Measurements from ENCODE around the gene RTF2.

The RTF2 gene

DNA sequence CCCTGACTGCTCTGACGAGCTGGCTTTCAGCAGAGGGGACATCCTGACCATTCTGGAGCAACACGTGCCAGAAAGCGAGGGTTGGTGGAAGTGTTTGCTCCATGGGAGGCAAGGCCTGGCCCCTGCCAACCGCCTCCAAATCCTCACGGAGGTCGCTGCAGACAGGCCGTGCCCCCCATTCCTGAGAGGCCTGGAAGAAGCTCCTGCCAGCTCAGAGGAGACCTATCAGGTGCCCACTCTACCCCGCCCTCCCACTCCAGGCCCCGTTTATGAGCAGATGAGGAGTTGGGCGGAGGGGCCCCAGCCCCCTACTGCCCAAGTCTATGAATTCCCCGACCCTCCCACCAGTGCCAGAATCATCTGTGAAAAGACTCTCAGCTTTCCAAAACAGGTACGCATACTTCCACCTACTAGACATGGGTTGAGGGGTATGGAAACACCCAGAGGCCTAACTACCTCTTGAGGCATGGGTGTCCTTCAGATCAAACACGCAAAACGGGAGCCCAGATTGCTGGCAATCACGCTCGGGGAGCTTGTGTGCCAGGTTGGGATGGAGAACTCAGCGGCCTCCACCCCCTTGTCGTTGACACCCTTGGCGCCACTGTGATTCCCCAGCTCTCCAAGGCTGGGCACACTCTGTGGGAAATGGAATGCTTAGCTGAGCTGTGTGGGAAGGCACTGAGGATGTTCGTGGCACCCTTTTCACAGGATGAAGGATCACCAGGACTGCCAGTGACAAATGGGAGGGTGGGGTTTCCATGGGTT lies 31.0 kb upstream of the RTF2 start:
- DNase-seq (ENCODE audit: low read depth in 2 of 3, low spot score in 1 of 3), result no peak

DNA sequence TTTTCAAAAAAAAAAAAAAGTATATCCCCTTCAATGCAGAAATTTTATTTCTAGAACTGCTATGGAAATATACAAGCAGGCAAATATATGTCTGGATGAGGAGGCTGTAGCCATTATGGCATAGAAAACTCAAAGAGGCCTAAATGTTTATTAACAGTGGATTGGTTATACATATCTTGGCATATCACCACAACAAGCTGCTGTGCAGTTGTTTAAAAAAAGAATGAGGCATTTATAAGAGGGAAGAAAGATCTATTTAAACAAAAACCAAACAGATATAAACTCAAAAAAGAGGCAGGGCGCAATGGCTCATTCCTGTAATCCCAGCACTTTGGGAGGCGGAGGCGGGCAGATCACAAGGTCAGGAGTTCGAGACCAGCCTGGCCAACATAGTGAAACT lies 30.1 kb upstream of the RTF2 start:
- no peak for DNase-seq (ENCODE audit: low read depth in 2 of 3, low spot score in 1 of 3)

- DNase-seq (ENCODE audit: low read depth in 2 of 3, low spot score in 1 of 3), result no peak
Measured at GRCh38 chr20:56439771-56440291, 28.6 kb upstream of the RTF2 start.

DNA sequence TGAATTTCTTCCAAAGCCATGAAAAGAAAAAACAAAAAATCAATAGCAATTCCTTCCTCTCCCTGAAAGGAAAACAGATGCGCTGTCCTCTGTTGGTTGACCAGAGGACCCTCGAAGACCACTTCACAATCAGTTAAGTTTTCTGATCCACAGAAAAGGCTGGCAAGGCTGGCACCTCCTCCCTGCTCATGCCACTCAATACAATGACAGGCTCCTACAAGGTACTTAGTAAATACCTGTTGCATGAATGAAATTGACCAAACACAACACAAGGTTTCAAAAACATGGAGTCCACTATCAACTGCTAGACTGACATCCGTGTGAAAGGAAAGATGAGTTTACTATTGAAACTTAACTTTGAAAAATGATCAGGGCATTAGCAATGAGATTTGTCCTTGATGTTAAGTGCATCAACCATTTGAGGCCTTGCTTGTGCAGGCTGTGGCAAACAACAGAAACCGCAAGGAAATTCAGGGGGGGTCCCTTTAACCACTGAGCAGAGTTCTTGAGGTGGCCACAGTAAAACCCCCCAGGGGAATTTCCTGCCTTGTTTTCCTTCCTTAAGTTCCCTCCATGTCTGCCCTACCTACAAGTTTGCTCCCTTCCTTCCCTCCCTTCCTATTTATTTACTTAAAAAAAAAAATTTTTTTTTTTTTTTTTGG lies 27.9 kb upstream of the RTF2 start:
- peak; percentile 39 to 45 (median 41) for DNase-seq (ENCODE audit: low read depth in 2 of 3, low spot score in 1 of 3)

GRCh38 chr20:56442389-56443365 lies 25.8 kb upstream of the RTF2 start:
- DNase-seq (ENCODE audit: low read depth in 2 of 3, low spot score in 1 of 3), result no peak

DNA sequence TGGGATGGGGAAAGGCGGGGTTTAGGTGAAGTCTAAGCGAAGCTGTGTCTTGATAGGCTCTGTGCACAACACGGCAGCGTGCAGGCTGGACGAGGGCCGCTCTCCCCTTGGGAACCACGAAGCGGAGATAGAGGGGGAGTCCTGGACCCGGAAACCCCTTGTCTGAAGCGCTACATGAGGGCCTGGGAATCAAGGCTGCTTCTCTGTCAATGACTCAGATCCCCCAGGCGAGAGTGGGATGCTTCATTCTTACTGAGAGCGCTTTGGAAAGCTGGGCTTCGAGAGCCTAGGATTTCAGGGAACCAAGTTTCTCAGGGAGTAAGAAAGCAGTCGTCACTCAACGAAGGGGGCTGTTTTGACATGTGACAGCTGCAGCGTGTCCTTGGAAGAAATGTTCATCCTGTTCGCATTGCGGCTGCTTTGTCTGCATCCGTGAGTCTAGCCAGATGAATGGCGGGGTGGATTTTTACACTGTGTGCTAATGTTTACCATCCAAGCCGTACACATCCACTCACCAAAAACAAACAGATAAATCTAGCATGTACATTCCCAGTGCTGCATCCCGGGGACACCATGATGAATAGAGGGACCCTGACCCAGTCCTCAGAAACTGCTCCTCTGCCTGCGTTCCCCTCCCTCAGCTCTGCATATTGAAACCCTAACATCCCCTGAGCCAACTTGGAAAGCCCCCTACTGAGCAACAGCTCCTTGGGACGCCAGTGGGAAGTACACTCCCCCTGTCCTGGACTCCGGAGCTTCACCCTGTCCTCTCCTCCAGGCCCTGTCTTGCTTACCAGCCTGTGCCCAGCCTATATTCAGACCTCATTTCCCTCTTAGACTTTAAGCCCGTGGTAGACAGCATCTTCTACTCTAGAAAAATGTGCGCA lies 24.5 kb upstream of the RTF2 start:
- DNase-seq (ENCODE audit: low read depth in 2 of 3, low spot score in 1 of 3), result no peak

- DNase-seq (ENCODE audit: low read depth in 2 of 3, low spot score in 1 of 3), result no peak
Measured at GRCh38 chr20:56445130-56445529, 23.3 kb upstream of the RTF2 start.

GRCh38 chr20:56445540-56445939 lies 22.9 kb upstream of the RTF2 start:
- no peak for DNase-seq (ENCODE audit: low read depth in 2 of 3, low spot score in 1 of 3)

DNA sequence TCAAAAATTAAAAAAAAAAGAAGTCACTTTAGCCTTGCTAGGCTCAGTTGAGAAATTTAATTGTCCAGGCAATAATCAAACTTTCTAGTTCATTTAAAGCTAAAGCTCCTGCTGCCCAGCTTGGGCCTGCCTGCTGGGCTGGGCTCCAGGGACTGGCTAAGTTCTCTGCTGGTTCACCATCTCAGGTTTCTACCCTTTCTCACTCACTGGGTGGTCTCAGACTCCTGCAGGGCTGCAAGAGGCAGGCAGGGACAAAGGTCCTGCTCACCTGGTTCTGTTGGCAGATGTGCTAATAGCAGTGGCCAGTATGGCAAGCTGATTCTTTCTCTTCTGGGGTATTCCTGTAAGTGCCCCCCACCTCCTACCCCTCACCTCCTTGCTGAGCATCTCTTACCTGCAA lies 21.2 kb upstream of the RTF2 start:
- DNase-seq (ENCODE audit: low read depth in 2 of 3, low spot score in 1 of 3), result no peak

DNA sequence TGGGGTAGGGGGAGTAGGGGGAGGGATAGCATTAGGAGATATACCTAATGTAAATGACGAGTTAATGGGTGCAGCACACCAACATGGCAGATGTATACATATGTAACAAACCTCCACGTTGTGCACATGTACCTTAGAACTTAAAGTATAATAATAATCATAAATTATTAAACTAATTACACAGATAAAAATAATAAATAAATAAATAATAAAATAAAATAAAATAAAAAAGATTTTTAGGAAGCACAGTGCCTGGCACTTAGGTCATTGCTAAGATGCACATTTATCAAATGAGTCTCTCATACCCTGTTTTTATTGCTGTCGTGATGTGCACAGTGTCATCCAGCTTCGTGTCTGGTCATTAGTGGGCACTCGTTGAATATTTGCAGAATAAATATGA lies 19.0 kb upstream of the RTF2 start:
- no peak for DNase-seq (ENCODE audit: low read depth in 2 of 3, low spot score in 1 of 3)

DNA sequence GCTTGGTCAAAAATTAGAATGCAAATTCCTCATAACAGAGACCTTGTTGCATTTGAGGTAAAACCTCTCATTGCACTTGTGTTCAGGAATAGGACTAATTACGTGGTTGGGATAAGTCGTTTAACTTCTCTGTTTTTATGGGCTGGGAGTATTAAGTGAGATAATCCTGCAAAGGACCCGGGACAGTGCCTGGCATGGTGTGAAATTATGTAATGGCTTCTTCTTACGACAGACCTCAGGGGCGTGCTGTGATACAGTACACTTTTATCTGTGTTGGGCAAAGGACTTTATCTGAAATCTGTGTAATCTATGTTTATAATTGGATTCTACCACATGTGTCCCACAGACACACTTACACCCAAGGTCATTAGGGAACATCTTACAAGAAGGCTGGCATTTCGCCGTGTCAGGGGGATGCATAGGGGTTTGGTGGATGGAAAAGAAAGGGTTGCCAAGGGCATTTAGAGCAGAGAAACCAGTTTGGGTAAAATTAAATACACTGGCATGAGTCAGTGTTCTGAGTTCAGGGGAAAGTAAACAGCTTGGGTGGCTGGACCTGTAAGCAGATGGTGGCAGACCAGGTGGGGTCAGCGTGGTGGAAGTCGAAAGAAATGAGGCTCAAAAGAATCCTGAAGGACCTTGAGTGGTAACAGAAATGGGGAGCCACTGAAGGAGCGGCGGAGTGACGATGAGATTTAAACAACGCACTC lies 17.2 kb upstream of the RTF2 start:
- no peak for DNase-seq (ENCODE audit: low read depth in 2 of 3, low spot score in 1 of 3)

GRCh38 chr20:56453352-56453751 lies 15.1 kb upstream of the RTF2 start:
- DNase-seq (ENCODE audit: low read depth in 2 of 3, low spot score in 1 of 3), result no peak

- no peak for DNase-seq (ENCODE audit: low read depth in 2 of 3, low spot score in 1 of 3)
Measured at GRCh38 chr20:56454754-56455153, 13.7 kb upstream of the RTF2 start.

DNA sequence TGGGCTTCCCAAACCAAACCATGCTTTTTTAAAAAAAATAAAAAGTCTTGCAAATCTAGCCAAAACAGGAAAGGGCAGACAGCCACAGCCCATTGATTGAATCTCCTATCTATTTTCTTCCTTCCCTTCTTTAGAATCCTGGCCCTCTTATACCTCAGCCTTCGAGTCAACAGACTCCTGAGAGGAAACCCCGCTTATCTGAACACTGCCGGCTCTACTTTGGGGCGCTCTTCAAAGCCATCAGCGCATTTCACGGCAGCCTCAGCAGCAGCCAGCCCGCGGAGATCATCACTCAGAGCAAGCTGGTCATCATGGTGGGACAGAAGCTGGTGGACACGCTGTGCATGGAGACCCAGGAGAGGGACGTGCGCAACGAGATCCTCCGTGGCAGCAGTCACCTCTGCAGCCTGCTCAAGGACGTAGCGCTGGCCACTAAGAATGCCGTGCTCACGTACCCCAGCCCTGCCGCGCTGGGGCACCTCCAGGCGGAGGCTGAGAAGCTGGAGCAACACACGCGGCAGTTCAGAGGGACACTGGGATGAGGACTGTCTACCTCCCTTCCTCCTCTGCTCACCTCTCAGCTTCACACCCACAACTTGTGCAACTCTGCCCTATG lies 10.1 kb upstream of the RTF2 start:
- no peak for DNase-seq (ENCODE audit: low read depth in 2 of 3, low spot score in 1 of 3)

DNA sequence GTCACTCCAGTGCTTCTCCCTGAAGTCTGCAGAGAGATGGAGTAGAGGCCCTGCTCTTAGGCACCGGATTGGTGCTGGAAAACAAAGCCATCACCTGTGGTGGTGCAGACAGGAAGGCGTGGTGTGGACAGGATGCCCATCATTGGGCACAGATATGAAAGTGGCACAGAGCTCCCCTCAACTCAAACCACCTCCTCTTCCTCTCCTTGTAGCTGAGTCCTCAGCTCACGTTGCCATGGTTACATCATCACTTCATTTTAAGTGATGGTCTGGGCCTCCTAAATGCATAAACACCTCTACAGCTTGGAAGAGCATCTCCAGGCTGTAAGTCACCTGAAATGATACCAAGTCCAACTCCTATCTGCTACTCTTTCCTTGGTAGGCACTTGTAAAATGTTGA lies 8.0 kb upstream of the RTF2 start:
- no peak for DNase-seq (ENCODE audit: low read depth in 2 of 3, low spot score in 1 of 3)

GRCh38 chr20:56461576-56461975 lies 6.9 kb upstream of the RTF2 start:
- no peak for DNase-seq (ENCODE audit: low read depth in 2 of 3, low spot score in 1 of 3)

DNA sequence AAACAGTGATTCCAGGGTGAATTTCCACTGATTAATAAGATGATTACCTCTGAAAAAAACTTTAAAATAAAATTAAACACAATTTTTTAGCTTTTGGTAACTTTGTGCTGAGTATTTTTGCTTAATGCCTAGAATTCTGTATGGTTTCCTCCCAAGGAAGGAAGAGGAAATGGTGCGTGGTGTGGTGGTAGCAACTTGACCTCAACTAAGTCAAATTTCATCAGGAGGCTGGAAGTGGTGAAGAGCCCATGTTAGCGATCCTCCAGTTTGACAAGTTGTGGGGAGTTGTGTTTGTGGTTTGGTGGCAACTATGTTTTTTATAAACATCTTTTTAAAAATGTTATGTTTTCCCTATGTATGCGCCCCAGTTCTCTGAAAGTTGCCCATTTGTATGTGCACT lies 5.0 kb upstream of the RTF2 start:
- no peak for DNase-seq (ENCODE audit: low read depth in 2 of 3, low spot score in 1 of 3)

GRCh38 chr20:56465997-56466396 lies 2.4 kb upstream of the RTF2 start:
- no peak for DNase-seq (ENCODE audit: low read depth in 2 of 3, low spot score in 1 of 3)

DNA sequence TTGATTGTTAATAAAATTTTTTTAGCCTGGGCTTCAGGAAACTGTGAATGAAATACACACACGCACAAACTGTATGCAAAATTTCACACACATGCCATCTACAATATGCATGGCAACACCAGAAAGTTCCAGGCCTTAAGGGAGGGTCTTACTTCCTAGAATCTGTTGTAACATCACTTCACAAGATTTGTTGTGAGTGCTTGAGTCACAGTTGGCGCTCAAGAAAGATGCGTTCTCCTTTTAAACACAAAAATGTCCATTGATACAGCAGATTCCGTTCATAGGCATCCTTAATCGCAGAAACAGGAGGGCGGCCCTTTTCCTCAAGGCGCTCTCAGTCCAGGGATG lies 485 bp upstream of the RTF2 start:
- peak in 1 of 3 donors; percentile 11 for DNase-seq (ENCODE audit: low read depth in 2 of 3, low spot score in 1 of 3)

GRCh38 chr20:56469077-56469449 lies 636 bp downstream of the RTF2 start:
- DNase-seq (ENCODE audit: low read depth in 2 of 3, low spot score in 1 of 3), result no peak
